ENCODE data around the gene STARD3. TPM values are rescaled to one million over a fixed set of nuclear protein-coding genes. Genes with fewer than 3 reads are reported as not detected.

STARD3 gene
- total and polyA plus RNA-seq, 2 of the 13 experiments (the other 11 are each of a cell fraction or from before 2014, with no cell fraction given): 34.6 to 100 TPM

DNA sequence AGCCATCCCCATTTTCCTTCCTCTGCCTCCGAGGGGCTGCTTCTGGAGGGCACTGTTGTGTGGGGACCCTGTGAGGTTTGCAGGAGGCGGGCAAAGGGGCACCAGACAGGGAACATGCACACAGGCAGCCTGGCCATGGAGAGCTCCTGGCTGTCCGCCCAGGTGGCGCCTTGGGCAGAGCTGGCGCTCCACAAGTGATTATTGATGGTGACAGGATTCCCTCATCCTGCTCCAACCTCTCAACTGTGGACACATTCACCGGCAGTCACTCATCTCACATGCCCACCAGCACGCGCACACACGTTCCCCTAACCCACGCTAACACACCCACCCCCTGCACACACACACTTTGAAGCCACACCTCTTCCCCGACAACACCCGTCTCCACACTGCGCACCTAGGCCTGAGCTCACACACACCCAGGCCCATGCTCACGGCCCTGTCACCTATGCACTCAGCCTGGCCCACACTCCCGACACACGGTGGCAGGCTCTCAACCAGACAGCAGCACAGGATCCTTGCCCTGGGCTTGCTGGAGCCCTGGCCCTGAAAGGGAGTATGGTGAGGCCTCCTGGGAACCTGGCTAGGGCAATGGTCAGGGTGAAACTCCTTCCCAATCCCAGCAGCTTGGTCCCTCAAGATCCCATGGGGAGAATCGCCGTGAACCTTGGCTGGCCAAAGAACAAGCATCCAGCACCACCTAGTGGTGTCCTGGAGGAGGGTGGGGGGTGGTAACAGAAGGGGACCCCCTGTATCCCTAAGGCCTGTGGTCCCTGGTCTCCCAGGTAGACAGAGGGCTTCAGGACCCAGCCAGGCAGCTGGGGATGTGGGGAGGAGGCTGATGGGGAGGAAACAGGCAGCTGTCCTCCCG, 34.9 kb downstream of the STARD3 start (continued):
- TF ChIP-seq, protein P1, sequence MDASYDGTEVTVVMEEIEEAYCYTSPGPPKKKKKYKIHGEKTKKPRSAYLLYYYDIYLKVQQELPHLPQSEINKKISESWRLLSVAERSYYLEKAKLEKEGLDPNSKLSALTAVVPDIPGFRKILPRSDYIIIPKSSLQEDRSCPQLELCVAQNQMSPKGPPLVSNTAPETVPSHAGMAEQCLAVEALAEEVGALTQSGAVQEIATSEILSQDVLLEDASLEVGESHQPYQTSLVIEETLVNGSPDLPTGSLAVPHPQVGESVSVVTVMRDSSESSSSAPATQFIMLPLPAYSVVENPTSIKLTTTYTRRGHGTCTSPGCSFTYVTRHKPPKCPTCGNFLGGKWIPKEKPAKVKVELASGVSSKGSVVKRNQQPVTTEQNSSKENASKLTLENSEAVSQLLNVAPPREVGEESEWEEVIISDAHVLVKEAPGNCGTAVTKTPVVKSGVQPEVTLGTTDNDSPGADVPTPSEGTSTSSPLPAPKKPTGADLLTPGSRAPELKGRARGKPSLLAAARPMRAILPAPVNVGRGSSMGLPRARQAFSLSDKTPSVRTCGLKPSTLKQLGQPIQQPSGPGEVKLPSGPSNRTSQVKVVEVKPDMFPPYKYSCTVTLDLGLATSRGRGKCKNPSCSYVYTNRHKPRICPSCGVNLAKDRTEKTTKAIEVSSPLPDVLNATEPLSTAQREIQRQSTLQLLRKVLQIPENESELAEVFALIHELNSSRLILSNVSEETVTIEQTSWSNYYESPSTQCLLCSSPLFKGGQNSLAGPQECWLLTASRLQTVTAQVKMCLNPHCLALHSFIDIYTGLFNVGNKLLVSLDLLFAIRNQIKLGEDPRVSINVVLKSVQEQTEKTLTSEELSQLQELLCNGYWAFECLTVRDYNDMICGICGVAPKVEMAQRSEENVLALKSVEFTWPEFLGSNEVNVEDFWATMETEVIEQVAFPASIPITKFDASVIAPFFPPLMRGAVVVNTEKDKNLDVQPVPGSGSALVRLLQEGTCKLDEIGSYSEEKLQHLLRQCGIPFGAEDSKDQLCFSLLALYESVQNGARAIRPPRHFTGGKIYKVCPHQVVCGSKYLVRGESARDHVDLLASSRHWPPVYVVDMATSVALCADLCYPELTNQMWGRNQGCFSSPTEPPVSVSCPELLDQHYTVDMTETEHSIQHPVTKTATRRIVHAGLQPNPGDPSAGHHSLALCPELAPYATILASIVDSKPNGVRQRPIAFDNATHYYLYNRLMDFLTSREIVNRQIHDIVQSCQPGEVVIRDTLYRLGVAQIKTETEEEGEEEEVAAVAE (CRISPR knock-in tag; IDR thresholded peaks at IDR 0.05; ENCODE audit: borderline replicate concordance): peak; percentile 45; the same call in 1 of the 2 replicates
- TF ChIP-seq ZNF883 (CRISPR knock-in tag; IDR thresholded peaks at IDR 0.05; ENCODE audit: not compliant biosample characterization): peak; percentile 78

DNA sequence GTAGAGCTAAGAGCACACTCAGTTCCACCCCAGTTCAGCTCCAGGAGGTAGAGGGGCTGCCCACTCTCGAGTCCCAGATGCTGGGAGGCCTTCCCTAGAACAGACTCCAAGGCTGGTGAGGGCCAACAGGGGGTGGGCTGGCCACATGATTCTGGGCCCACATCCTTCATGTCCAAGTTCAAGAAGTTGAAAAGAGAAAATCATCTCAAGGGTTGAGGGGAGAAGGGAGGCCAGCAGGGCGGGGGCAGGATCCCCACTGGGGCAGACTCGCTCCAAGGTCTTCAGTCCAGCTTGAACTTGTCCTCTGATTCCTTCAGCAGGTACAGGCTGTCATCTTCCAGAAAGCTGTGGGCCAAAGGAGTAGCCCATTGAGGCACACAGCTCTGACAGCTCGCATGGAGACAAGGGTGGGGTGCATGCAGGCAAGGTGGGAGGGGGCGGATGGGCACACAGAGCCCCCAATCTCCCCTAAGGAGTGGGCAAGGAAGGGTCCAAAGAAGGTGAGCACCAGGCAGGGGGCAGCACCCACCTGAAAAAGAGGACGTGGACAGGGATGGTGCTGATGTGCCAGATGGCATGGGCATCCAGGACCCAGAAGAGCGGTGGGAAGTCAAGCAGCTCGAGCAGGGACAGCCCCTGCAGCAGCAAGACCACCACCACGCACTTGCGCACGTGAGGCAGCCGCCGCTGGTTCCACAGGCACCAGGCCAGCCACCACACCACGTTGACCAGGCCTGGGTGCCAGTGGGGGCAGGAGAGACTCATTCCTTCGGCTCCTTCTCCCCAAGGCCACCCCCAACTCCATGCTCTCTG, 35.8 kb downstream of the STARD3 start:
- FAIRE-seq (no peak), ATAC-seq (no peak; the same call in 2 of the 3 replicates), DNase-seq (ENCODE audit: low spot score) (no peak)
- Histone ChIP-seq H2AFZ (ENCODE audit: low read length) (no peak overlapping the region), H4K20me1 (ENCODE audit: insufficient read depth, low read length) (no peaks in the 10 kb centered on the region), H3K27ac (ENCODE audit: extremely low read length, insufficient read depth, low read length) (no peak overlapping the region), H3K9ac (ENCODE audit: insufficient read depth, low read depth, low read length) (no peak overlapping the region), H3K9me3 (ENCODE audit: low read length) (no peaks in the 10 kb centered on the region), H3K4me1 (ENCODE audit: insufficient read depth, low read length) (peaks cover 80% of the 10 kb centered on the region), H3K4me2 (ENCODE audit: low read depth, low read length) (peak overlapping the region; percentile 95), H3K27me3 (ENCODE audit: control insufficient read depth in 1 of 2, insufficient read depth in 2 of 2, low read length in 2 of 2) (peaks cover 6 to 29% of the 10 kb centered on the region in 2 experiments; a peak in 4 of 5 replicates), H3K4me3 (replicated peaks in 1 of 3; ENCODE audit: insufficient read depth in 1 of 3, low read depth in 2 of 3, low read length in 3 of 3) (peak overlapping the region in 1 of 3 experiments; percentile 69; a peak in 1 of 6 replicates), H3K36me3 (replicated peaks in 1 of 2; ENCODE audit: control insufficient read depth in 1 of 2, insufficient read depth in 2 of 2, low read length in 2 of 2) (no peaks in the 10 kb centered on the region), H3K79me2 (ENCODE audit: insufficient read depth, low read length) (no peaks in the 10 kb centered on the region)
- no TSS peak for BruUV-seq (replicated peaks)
- WGBS (ENCODE audit: low lambda C conversion rate): 88% methylated on average over 9 of the region's 15 CpGs
- intact Hi-C loops (cut with micrococcal nuclease; ENCODE audit: unreplicated experiment): loop anchor here (1.0 to 5.0 kb wide), 2 partner anchors 46 to 80 kb away; no protein-coding TSS in a partner anchor
- CTCF ChIA-PET (ENCODE audit: low intra/inter-chr PET ratio, low total read pairs): interaction anchor here (1.2 to 8.5 kb wide), 6 partner anchors 38 to 125 kb away, joined by 4 to 136 read pairs (median 9); partner anchors contain the start of gene MIEN1
- POLR2A ChIA-PET: interaction anchor here (0.9 to 9.4 kb wide), 9 partner anchors 15 to 64 kb away, joined by 3 to 96 read pairs (median 9); partner anchors contain the start of genes ERBB2, GRB7, MIEN1 and PGAP3
- in situ Hi-C loops (cut with HindIII; ENCODE audit: extremely low pct_ligation_motif_present, low pct_unique_long_range_greater_than_20kb): loop anchor here (5.0 kb wide), 2 partner anchors 50 to 80 kb away; no protein-coding TSS in a partner anchor
- TF ChIP-seq ZIK1 (CRISPR knock-in tag; IDR thresholded peaks at IDR 0.05; ENCODE audit: borderline replicate concordance, low read depth) (0 out of 2 replicates have a peak, but pooled peaks have one; percentile 44), ZNF572 (CRISPR knock-in tag; IDR thresholded peaks at IDR 0.05) (peak; percentile 24; the same call in 1 of the 2 replicates), ARNT2 (CRISPR knock-in tag; IDR thresholded peaks at IDR 0.05; ENCODE audit: low read depth) (0 out of 2 replicates have a peak, but pooled peaks have one; percentile 7), ZNF326 (CRISPR knock-in tag; IDR thresholded peaks at IDR 0.05; ENCODE audit: borderline replicate concordance) (no peak), ZNF768 (CRISPR knock-in tag; IDR thresholded peaks at IDR 0.05) (no peak), ZMYM3 (CRISPR knock-in tag; IDR thresholded peaks at IDR 0.05) (no peak)
- TF ChIP-seq, protein P2, sequence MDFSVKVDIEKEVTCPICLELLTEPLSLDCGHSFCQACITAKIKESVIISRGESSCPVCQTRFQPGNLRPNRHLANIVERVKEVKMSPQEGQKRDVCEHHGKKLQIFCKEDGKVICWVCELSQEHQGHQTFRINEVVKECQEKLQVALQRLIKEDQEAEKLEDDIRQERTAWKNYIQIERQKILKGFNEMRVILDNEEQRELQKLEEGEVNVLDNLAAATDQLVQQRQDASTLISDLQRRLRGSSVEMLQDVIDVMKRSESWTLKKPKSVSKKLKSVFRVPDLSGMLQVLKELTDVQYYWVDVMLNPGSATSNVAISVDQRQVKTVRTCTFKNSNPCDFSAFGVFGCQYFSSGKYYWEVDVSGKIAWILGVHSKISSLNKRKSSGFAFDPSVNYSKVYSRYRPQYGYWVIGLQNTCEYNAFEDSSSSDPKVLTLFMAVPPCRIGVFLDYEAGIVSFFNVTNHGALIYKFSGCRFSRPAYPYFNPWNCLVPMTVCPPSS (IDR thresholded peaks at IDR 0.05): no peak
- TF ChIP-seq, protein P3, sequence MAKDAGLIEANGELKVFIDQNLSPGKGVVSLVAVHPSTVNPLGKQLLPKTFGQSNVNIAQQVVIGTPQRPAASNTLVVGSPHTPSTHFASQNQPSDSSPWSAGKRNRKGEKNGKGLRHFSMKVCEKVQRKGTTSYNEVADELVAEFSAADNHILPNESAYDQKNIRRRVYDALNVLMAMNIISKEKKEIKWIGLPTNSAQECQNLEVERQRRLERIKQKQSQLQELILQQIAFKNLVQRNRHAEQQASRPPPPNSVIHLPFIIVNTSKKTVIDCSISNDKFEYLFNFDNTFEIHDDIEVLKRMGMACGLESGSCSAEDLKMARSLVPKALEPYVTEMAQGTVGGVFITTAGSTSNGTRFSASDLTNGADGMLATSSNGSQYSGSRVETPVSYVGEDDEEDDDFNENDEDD (CRISPR knock-in tag; IDR thresholded peaks at IDR 0.05; ENCODE audit: borderline replicate concordance): no peak
- TF ChIP-seq, protein P4, sequence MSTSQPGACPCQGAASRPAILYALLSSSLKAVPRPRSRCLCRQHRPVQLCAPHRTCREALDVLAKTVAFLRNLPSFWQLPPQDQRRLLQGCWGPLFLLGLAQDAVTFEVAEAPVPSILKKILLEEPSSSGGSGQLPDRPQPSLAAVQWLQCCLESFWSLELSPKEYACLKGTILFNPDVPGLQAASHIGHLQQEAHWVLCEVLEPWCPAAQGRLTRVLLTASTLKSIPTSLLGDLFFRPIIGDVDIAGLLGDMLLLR (CRISPR knock-in tag; IDR thresholded peaks at IDR 0.05): no peak

All from HepG2 (cell line).